ENCODE results near the gene POTEG.
"Not testable (repeated sequence)": the region's sequence is repeated elsewhere in the genome, so short reads cannot be mapped to it uniquely, and the experiment has no call there.

Gene POTEG

DNA sequence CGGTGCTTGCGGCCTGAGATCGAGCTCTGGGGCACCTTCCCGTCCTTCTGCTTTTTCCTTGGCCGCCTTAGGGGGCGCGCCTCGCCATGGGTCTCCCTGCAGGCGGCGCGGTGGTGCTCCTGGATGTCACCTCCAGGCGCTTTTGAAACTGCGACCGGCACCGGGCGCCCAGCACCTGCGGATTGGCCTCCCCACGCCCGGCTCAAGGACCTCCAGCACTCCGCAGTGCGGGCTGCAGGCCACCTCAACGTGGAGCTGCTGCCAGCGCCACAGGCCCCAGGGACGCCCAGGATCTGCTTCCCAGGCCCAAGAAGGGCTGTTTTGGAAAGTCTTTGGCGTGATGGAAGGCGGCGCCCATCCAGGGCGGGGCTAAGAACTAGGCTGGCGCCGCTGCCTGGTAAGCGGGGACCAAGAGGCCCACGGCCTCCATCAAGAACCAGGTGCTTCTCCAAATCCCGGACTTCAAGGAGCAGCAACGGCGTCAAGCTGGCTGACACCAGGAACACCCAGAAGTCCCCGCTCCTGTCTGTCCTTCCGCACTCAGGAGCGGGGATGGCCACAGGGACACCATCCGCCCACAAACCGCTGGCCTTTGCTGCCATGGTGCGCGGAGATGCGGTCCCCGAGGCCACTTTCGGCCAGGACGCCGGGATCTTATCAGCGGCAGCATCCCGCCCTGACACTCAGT, 61.2 kb downstream of the POTEG start:
- not testable (repeated sequence) for DNase-seq

DNA sequence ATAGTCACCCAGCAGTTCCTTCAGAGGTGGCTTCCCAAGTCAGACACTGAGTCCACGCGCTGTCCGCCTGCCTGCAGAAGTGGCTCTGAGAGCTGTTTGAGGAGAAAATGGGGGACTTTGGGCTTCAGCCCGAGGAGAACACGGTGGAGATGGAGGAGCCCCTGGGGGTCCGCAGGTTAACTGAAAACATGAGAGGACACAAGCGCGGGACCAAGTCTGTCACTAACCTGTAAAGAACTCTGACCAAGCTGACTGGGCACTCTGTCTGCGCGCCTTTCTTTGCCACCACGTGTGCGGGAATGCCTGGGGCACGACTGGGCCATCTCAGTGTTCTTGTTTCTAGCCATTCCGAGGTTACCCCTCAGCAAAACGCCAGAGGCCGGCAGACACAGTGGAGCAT, 62.4 kb downstream of the POTEG start:
- not testable (repeated sequence) for DNase-seq

DNA sequence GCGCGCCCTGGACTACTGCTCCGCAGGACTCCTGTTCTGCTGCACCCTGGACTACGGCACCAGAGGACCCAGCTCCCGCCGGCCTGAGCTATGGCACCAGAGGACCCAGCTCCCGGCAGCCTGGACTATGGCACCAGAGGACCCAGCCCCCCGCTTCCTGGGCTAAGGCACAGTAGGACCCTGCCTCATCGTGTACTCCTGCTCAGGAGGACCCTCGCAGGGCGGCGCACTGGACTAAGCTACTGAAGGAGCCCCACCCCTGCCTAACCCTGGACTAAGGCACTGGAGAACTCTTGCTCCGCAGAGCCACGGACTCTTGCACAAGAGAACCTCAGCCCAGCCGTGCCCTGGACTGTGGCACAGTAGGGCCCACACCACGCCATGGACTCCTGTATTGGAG, 71.3 kb downstream of the POTEG start:
- not testable (repeated sequence) for DNase-seq

DNA sequence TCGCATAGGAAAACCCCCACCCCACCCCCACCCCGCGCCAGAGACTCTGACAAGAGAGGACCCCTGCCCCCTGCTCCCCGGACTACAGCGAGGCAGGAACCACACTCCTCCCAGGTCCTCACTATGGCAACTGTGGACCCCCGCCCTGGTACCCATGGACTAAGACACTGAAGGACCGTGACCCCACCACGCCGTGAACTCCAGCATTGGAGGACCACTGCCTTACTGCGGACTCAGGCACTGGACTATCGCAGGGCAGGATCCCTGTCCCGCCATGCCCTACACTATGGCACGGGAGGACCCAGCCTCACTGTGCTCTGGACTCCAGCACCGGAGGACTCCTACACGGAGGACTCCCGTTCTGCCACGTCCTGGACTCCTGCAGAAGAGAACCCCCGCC, 71.8 kb downstream of the POTEG start:
- not testable (repeated sequence) for DNase-seq

DNA sequence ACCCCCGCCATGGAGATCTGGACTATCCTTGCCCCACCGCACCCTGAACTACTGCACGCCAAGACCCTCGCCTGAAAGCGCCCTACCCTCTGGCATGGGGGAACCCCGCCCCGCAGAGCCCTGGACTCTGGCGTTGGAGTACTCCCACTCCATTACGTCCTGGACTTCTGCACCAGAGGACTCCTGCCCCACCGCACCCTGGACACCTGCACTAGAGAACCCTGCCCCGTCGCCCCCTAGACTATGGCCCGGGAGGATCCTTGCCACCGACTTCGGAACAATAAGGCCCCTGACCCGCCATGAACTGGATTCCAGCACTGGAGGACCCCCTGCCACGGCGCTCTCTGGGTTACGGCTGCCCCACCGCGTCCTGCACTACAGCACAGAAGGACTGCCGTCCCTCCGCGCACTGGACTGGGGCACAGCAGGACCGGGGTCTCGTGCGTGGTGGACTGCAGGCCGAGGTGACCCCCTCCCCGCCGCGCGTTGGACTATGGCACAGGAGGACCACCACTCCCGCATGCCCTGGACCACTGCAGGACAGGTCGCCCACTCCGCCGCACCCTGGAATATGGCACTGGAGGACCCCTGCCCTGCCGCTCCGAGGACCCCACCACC, 72.4 kb downstream of the POTEG start:
- DNase-seq, result not testable (repeated sequence)

DNA sequence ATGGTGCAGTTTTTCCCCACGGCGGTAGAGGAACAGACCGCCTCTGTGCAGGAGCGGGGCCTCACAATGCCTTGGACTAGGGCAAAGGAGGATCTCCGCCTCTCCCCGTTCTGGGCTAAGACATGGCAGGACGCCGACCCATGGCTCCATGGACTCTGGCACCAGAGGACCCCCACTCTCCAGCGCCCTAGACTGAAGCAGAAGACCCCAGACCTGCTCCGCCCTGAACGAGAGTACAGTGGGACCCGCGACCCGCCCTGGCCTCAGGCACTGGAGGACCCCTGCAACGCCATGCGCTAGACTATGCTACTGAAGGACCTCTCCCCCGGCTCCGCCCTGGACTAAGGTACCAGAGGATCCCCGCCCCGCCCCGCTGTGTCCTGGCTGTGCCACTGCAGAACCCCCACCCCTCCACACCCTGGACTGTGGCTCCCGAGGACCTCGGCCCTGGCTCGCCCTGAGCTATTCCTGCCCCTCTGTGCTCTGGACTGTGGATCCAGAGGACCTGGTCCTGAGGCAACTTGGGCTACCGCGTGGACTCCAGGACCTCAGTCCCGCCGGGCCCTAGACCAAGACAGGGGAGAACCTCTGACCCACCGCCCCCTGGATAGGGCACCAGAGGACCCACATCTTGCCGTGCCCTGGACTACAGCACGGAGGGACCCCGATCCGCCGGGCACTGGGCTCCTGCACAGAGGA, 73.1 kb downstream of the POTEG start:
- not testable (repeated sequence) for DNase-seq
